GM12878 (cell line): ENCODE results near the gene PIGU. TPM values are rescaled to one million over a fixed set of nuclear protein-coding genes. Genes with fewer than 3 reads are reported as not detected.

Source experiments
- CBX3 ChIP-seq: fragments of 200-600 bp; sonication (generic); IDR thresholded peaks from 2 replicates; pipeline ENCODE4 v1.6.1; 2016; ENCODE audit warnings: low read depth, borderline replicate concordance
- IKZF2 ChIP-seq, 2 experiments: fragments of 450-650 bp; IDR thresholded peaks; 2 replicates each; pipeline ENCODE4 v1.6.1; 2017; ENCODE audit warnings: mild to moderate bottlenecking in 2 of 2, moderate library complexity in 2 of 2
- IRF4 ChIP-seq: IDR thresholded peaks from 2 replicates; pipeline ENCODE4 v1.6.1; 2011; ENCODE audit warnings: low read depth, low read length
- MEF2B ChIP-seq: fragments of 450-650 bp; IDR thresholded peaks from 2 replicates; pipeline ENCODE4 v1.6.1; 2018; ENCODE audit warnings: mild to moderate bottlenecking, moderate library complexity; ENCODE audit not compliant: partially characterized antibody, poor library complexity, severe bottlenecking
- NBN ChIP-seq: fragments of 450-650 bp; IDR thresholded peaks from 2 replicates; pipeline ENCODE4 v1.6.1; 2016
- SKIL ChIP-seq: fragments of 450-650 bp; IDR thresholded peaks from 2 replicates; pipeline ENCODE4 v1.6.1; 2017; ENCODE audit warnings: mild to moderate bottlenecking, low read depth, inconsistent platforms; ENCODE audit not compliant: poor library complexity, severe bottlenecking
- ZNF217 ChIP-seq: fragments of 450-650 bp; IDR thresholded peaks from 2 replicates; pipeline ENCODE4 v1.6.1; 2017; ENCODE audit warnings: antibody characterized with exemption, mild to moderate bottlenecking
- ZNF687 ChIP-seq: fragments of 450-650 bp; IDR thresholded peaks from 2 replicates; pipeline ENCODE4 v1.6.1; 2017; ENCODE audit warnings: mild to moderate bottlenecking, moderate library complexity
- polyA plus RNA-seq, 11 experiments: library from polyadenylated mRNA; depleted of rRNA in 4 of 11; unstranded in 6 of 11; stranded (reverse) in 5 of 11; fragments of >200 nt; fragmentation: Nextera tagmentation in 4 of 11; fragmentation: Illumina TruSeq in 1 of 11; extraction: Ambion mirVana in 4 of 11; extraction: Trizol in 1 of 11; gene quantifications; 1 replicate in 1 of 11; 2 replicates in 10 of 11; pipeline versions ENCODE4 v1.2.1 to v1.2.3, GENCODE V29; 2011 to 2016; ENCODE audit warnings: inconsistent platforms in 2 of 11, missing spikeins in 2 of 11, low read depth in 1 of 11
- total RNA-seq, 4 experiments: library from RNA; depleted of rRNA in 3 of 4; stranded (reverse); fragments of >200 nt in 3 of 4; fragmentation: Illumina TruSeq in 1 of 4; extraction: Trizol in 1 of 4; gene quantifications; 2 replicates each; pipeline versions ENCODE4 v1.2.1 to v1.2.3, GENCODE V29; 2013 to 2021

Gene PIGU
- total and polyA plus RNA-seq, 10 of the 15 experiments (the other 5 are each of a cell fraction or from before 2014, with no cell fraction given): 4.1 to 88.2 (median 25.0) TPM

GRCh38 chr20:34581341-34582184, 95.3 kb downstream of the PIGU start (continued):
- TF ChIP-seq ZNF687 (peak; percentile 54), MEF2B (peak; percentile 79), SKIL (peak; percentile 36), IRF4 (0 out of 2 replicates have a peak, but pooled peaks have one; percentile 10), NBN (peak; percentile 26; the same call in 1 of the 2 replicates), IKZF2 (IDR thresholded peaks at IDR 0.05) (peak; percentile 71 to 81), ZNF217 (no peak), CBX3 (no peak)
